SKM-1 treated with dmso at 0.1 percent for 144 hours (cell line): ENCODE measurements around the gene ABTB2.
A peak's percentile ranks its signal among the peaks of the same experiment; 100 is the strongest.

Experiments used
- DNase-seq: peaks from one replicate; lab custom pipeline; 2025; ENCODE audit not compliant: unreplicated experiment; lab: John Stamatoyannopoulos, UW

The ABTB2 gene

GRCh38 chr11:34317666-34318065, 40.1 kb downstream of the ABTB2 start:
- DNase-seq, result no peak

- DNase-seq, result no peak
These were observed 40.8 kb downstream of the ABTB2 start for GRCh38 chr11:34317036-34317360.

- no peak for DNase-seq
These were observed 41.3 kb downstream of the ABTB2 start for GRCh38 chr11:34316347-34317035.

- DNase-seq, result no peak
These were observed 42.4 kb downstream of the ABTB2 start for GRCh38 chr11:34315394-34315793.

GRCh38 chr11:34314936-34315335, 42.9 kb downstream of the ABTB2 start:
- DNase-seq, result no peak

GRCh38 chr11:34314176-34314575, 43.6 kb downstream of the ABTB2 start:
- no peak for DNase-seq

- no peak for DNase-seq
These were observed 44.7 kb downstream of the ABTB2 start for GRCh38 chr11:34313099-34313517.

DNA sequence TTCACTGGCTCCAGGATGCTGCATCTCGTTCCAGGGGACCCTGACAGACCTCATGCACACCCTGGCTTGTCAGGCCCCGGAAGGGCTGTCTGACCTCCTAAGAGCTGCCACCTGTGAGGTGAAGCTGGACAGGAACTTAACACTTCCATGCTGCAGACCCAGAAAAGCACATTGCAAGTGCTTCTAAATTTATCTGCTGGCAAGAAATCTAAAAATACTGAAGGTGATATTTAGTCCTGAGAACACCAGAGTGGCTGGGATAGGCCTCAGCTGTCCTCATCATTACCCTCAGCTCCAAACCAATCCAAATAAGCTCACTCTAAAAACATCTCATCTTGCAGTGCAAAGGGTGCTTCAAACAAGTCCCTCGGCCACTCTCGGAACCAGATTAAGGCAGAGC, 46.7 kb downstream of the ABTB2 start:
- DNase-seq, result no peak

- DNase-seq, result no peak
These were observed 47.8 kb downstream of the ABTB2 start for GRCh38 chr11:34309965-34310364.

DNA sequence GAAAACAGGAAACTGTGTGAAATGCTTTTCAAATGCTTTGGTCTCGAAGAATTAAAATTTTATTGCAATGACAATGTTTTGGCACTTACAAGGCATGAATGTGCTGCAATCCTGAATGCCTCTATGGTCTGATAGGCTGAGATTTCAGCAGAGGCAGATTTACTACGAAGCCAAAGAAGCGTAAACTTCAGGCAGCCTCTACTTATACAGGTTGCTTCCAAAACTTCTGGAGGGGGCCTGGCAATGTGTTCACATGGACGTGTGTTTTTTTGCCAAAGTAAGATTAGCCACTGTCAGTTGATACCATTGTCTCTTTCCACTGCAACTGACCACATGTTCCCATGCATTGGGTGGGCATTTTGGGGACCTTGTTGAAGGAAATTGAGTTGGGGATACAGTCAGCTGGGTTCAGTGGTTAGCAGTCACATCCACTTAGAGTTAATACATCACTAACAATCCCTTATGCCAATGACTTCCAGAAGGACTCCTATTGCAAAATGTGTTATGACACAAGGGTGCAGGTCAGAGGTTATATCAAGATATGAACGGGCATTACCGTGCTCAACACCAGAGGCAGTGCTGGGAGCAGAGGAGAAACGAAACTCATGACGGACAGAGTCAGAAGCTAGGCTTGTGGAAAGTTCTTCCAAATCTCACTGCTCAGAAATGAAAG, 48.8 kb downstream of the ABTB2 start:
- DNase-seq, result peak; percentile 66

- no peak for DNase-seq
These were observed 49.5 kb downstream of the ABTB2 start for GRCh38 chr11:34308049-34308912.

DNA sequence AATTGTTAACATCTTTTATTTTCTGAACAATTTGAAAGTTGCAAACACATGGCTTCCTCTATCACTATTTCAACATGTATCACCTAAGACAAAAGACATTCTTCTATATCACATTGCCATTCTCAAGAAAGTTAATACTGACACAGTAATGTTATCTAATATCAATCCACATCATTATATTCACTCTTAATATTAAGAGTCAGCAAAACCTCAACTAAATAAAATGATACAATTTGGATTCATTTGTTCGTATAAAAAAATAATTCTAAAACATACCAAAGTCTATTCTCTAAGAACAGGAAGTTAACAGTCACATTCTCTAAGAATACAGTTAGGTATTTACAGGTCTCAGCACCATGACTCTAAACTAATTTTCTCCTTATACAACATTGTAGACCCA, 52.0 kb downstream of the ABTB2 start:
- DNase-seq, result no peak

DNA sequence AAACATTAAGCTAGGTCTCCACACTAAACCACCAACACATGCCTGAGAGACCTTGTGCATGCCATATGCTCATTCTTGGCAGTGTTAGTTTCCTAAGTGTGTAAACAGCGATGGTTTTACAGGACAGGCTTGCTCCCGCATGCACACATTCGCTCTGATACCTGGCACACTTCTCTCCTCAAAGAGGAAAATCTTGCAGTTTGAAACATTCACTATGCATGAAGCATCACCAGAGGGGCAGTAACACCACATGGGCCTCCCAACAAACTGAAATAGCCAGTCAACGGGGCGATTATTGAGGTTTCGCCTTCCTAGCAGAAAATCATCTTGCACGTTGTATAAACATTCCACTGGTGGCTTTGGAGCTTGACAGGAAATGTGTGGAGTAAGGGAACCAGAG, 52.6 kb downstream of the ABTB2 start:
- no peak for DNase-seq

DNA sequence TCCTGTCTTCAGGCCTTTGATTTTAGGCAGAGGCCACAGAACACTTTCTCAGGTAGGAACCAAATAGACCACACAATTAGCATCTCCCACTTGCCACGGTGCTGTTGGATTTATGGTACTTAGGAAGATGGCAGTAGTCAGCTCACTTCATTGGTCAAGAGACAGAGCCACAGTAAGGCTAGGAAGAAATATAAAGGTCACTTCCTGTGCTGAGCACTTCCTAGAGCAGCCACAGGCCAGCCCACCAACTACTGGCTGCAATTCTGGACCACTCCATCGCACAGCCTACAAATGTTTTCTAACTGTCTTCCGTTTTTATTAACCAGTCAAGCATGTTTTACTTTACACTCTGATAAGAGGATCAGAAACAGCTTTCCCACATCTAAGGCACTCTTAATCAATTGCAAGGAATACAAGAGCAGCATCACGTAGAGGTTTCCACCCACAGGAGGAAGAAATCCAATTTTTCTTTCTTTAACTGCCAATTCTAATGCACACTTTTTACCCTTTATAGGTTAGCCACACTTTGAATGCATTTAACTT, 54.7 kb downstream of the ABTB2 start:
- no peak for DNase-seq

GRCh38 chr11:34302046-34302921, 55.5 kb downstream of the ABTB2 start:
- DNase-seq, result peak; percentile 80

DNA sequence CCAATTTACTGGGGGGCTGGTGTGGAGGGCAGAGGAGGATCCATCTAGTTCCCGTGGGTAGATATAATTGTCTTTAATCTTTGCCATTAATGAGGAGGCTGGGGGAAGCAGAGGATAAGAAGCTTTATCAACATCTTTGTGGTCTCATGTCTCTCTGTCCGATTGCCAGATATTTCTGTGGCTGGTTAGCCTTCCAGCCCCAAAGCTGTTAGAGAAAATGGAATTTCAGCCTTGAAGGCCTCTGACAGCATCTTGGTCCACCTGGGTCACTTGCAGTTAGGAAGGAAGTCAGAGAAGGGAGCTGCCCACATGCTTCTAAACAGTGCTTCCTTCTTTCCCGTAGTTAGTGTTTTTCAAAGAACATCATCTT, 56.9 kb downstream of the ABTB2 start:
- DNase-seq, result no peak

DNA sequence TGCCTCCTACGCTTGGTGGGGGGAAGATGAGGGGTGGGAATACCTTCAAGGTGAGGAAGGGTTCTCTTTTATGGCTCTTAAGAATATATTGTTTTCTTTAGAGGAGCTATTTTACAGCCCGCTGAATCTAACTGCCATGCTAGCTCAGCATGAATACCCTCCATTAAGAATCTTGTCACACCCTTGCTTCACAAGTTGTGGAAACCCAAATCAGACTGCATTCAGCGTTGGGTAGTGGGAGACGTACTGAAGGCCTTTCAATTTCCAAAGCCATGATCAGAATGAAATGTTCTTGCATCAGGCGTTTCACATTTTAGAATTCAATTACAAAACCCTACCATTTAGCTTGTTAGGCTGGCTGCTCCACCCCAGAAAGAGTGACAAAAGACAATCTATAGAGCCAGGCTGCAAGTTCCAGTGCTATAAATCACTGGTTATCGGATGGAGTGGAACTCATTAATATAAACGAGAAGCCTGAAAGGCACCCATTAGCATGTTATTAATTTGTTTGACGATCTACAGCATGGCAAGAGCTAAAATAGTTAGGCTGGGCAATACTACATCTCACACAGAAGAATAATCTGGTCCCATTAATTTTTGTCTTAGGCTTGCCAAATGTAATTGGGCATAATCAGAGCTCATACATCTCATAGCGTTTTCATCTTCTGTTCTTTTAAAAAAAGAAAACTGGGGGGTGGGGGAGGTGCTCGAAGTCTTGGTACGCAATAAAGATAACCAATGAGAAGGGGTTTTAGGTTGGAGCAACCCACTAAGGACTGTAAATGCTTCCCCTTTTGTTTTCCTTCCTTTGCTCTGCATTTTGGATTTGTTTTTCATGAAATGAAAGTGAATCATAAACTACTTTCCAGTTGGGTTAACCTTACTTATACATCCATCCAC, 57.5 kb downstream of the ABTB2 start:
- no peak for DNase-seq

- no peak for DNase-seq
These were observed 58.4 kb downstream of the ABTB2 start for GRCh38 chr11:34299284-34299972.

GRCh38 chr11:34298871-34299270, 58.9 kb downstream of the ABTB2 start:
- DNase-seq, result no peak
